GM20431 (cell line): ENCODE measurements around the gene SRBD1.

Experiments used
- in situ Hi-C: fragments of 300-500 bp; cut with MseI, MboI; formaldehyde crosslinking; loops from one replicate; pipeline ENCODE4 v1.15.0; 2020; ENCODE audit warnings: low sequenced_read_pairs; ENCODE audit not compliant: unreplicated experiment

The SRBD1 gene

DNA sequence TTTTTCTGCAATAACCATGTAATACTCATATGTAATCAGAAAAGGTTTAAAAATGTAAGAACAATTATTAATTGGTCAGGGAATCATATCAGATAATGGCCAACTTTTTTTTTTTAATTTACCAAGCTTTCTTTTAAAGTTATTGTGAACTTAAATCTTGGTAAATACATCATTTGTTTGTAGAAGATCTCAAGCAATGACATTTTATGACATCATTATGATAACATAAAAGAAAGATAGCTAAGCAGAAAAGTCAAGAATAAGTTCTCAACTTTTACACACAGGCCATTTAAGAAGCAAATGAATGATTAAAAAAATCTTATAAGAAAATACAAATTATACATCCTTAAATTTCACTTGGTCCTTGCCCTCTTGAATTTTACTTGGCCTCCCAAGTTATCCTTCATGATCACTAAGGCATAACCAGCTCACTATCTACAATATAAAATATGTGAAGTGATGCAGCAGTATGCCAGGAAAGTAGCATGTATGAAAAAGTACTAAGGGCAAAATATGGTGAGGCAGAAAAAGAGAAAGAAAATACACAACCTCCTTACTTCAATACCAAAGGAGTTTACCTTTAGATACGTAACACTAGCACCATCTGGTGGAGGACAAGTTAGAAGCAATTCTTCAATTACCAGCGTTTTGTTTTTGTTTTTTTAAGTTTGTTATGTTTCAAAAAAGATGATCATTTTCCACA, 116.6 kb downstream of the SRBD1 start:
- in situ Hi-C loops: loop anchor here (10.0 kb wide), 1 partner anchor 510 kb away; no protein-coding TSS in a partner anchor

DNA sequence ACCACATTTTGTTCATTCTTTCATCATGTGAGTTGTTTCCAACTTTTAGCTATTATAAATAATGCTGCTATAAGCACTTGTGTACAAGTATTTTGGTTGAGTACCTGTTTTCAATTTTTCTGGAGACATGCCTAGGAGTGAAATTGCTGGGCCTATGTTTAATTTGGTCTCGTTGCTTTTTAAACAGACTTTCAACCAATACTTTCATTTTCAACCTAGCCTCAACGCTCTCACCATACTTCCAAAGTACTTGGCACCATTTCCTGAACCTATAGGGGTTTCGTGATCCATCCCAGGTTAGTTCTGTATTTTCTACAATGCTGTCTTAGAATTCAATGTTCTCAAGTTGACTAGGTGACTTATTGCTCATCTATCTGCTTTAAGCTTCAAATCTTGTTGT, 126.1 kb downstream of the SRBD1 start:
- in situ Hi-C loops: no loop called here

DNA sequence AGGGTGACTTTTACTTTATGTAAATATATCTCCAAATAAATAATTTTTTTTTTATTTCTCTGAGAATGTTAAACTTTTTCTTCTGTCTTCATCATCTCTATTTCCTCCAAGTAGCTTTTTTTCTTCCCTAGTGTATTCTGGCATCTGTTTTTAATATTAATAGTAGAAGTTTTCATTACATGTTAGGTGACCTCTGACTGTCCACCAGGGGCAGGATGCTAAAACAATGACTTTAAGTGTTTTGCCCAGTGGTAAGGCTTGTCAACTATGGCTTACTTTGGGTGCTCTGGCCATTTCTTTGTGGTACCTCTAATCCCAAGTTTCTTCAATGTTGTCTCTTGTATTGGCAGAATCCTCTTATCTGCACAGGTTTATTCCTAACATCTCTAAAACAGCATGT, 127.1 kb downstream of the SRBD1 start:
- in situ Hi-C loops: no loop called here

DNA sequence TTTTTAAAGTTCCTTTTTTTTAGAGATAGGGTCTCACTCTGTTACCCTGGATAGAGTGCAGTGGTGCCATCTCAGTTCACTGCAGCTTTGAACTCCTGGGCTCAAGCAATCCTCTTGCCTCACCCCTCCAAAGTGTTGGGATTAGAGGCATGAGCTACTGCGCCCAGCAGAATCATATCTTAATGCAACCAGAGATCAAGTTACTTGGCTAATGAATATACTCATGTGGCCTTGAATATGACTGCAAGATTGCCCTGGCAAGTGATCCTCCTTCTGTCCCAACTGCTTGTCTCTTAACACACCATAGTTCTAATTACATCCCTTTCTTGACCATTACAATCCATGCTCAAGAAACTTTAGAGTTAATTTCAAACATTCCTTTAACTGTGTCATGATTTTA, 133.5 kb downstream of the SRBD1 start:
- in situ Hi-C loops: no loop called here

DNA sequence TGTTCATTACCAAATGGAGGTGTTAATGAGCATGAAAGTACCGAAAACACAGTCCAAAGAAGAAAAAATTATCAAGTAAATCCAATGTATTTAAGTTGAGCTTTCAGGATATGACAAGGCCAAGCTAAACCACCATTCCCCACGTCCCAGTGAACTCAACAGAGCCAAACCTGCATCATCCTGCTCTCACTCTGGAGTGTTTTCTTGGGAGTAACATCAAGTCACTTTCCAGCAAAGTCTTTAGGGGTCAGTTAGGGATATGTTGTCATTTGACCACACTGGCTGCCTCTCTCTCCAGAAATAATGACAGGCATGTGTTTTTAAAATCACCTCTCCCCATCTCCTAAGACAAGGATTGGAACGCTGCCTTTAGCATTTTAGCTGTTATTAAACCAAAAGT, 140.5 kb downstream of the SRBD1 start:
- in situ Hi-C loops: no loop called here

DNA sequence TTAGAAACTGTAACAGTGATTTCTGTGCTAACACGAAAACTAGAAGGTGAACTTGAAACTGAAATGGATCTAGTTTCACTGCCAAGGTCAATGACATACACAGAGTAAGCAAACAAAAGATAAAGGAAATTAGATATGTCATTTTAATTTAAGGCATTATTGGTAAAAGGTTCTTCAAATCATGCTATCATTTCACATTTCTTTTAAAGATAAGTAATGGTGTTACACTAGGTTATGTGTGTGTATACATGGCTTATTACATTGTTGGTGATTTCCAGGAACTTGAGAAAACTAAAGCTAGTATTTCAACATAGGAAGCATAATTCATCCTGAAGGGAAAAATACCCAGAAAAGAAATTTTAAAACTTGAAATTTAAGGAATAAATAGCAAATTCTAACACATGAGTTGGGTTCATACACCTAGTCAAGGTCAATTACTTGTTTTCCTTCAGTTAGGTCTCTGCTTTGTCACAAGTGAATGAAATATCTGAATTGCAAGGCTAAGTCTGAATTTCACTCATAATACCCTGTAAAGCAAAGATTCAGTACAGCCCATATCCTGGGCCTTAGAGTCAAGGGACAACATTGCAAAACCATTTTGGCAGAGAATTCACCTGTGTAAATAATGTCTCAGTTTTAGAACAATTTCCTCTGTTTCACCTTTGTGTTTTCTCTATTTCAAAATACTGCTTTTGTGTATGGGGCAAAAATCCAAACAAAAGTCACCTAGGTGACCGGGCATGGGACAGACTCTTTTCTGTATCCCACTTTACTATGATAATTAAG, 141.6 kb downstream of the SRBD1 start:
- in situ Hi-C loops: no loop called here

DNA sequence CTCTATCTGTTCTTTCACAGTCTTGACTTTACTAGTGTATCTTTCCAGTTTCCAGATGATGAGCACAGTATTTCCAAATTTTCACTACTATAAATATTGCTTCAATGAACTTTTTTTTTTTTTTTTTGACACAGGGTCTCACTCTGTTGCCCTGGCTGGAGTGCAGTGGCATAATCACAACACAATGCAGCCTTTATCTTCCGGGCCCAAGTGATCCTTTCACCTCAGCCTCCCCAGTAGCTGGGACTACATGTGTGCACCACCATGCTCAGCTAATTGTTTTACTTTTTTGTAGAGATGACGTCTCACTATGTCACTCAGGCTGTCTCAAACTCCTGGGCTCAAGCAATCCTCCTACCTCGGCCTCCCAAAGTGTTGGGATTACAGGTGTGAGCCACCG, 142.8 kb downstream of the SRBD1 start:
- in situ Hi-C loops: no loop called here

DNA sequence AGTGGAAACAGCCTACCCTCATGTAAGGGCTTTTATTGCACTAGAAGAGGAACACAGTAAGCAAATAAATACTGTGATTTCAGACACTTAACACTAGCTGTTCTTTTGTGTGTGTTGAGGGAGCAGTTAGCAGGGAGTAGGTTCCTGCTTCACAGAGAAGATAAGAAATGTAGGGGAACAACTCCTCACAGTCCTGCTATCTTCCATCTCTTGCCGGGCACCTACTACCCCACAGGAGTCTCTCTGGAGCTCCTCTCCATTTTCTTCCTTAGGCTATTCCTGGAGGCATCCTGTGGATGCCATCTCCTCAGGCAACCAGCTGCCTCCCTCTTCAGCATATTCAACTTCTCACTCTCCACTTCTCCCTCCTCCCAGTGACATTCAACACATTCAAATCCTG, 145.0 kb downstream of the SRBD1 start:
- in situ Hi-C loops: no loop called here

DNA sequence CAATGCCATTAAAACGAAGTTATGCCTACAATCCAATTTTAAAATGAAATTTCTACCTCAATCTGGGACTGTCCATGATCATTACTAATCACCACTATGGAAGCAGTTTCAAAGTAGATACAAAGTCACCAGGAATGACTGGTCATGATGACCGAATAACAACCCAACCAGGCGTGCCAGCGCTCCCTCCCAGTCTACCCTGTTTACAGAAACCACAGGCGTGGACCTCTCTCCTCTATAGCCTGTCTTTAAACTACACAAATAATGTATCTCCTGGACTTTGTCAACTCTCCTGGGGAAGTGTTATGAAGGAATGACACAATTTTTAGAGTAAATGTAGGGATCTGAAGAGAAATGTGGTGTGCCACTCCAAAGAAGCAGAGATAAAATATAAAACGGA, 150.2 kb downstream of the SRBD1 start:
- in situ Hi-C loops: no loop called here

DNA sequence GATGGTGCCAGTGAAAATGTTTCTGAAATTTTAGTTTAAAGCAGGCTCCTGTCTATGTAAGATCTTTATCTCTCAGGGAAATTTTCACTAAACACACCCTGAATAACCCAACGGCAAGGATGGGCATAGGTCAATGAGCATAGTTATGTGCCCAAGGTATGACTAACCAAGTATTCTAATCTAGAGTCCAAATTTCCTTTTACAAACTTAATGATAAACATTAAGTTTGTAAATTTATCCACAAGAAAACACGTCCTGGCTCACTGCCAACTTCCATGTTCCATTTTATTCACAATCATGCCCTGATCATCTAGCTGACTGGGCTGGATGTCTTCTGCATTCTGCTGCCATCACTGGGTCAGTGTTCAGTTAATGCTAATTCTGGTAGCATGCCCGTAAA, 151.2 kb downstream of the SRBD1 start:
- in situ Hi-C loops: no loop called here

DNA sequence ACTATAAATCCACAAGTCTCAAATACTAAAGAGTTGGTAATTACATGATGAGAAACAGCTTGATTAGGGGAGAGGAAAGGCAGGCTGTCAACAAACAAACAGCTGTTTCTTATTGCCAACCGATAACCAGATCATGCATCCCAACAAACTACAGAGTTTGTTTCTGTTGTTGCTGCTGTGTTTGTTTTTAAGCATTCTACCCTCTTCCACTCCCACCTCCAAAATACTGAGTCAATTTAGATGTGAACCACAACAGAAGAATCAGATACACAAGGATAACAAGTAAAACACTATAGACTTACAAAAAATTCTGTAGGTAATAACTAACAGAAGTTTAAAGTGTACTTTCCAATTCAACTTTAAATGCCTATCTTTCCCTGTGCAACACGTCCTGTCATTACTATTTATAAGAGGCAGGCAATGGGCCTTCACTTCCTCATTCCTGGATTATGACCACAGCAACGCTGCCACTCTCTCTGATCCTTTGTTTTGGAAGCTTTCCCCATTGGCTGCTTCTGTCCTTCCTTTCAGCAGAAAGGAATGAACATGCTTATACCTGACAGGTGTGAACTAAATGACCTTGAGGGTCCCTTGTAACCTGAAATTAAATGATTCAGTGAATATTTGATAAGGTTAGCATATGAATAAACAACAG, 152.0 kb downstream of the SRBD1 start:
- in situ Hi-C loops: no loop called here

DNA sequence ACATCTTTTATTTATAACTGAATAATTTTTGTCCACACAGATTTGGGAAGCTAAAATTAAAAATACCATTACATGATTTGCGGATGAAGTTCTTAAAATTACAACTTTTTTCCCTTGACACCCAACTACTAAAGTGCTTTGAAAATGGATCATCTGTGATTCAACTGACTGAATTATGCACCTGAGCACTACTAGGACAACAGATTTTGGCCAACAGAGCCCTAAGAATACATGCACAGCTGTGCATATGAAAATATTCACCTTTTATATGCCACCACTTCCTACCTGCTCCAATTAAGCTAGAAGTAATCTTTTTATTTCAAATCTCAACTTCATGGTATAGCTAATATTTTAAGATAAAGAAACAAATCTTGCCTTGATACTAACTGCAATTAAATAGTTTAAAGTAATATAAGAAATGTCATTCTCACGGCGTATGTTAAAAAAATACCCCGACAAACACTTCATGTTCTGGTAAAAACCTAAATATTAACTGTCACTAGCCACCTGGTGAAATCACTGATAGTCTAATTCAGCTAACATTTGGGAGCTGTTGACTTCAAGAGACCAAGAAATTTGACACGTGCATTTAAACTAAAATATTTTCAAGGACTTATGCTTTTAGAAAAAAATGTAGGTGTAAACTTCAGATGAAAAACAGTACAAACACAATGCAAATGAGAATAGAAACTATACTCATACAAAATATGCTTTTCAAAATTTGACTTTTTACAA, 153.7 kb downstream of the SRBD1 start:
- in situ Hi-C loops: no loop called here

DNA sequence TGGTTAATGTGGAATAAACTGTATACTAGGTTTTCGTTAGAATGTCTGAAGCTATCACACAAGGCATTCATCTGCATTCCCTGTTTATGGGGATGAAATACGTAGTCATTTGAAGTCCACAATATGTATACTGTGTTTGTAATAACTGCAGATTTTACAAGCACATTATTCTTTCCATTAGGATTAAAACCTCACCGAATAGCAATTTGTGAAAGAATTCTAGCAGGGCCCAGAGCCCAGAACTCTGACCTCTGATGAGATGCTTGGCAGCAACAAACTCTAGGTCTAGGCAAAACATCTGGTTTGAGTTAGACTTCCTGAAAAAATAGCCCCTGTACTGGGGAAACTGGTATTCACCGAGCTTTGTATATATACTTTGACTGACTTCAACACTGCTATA, 158.2 kb downstream of the SRBD1 start:
- in situ Hi-C loops: no loop called here

DNA sequence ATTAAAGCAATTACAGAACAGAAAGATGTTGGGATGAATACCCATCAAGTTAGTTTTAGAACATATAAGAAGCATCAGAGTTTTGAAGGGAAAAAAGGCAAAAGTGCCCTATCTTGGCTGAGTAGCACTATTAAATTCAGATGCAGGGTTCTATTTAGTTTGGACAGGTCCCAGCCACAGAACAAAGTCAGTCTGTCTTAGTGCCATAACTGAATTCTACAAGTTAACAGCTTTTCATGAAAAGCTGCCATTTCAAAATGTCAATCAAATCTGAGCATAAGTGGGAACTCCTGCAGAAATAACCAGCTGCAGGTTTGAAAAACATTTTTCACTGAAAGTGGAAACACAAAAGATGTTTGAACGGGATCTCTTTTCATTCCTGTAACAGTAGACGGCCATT, 160.4 kb downstream of the SRBD1 start:
- in situ Hi-C loops: no loop called here

DNA sequence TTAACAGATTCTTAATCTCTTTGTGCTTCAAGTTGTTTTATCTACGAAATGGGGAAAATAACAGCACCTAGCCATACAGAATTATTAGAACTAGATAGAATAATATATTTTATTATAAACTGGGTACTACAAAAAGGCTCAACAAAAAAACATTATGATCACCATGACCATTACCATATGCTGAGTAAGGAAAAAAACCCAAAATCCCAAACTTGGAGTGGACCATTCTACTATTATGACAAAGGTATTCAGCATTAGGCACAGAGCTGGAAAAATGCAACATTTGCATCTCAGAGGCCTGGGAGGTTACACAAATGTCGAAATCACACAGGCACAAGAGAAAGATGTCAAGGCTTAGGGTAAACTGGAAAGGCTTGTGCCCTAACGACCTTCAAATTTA, 162.8 kb downstream of the SRBD1 start:
- in situ Hi-C loops: no loop called here

DNA sequence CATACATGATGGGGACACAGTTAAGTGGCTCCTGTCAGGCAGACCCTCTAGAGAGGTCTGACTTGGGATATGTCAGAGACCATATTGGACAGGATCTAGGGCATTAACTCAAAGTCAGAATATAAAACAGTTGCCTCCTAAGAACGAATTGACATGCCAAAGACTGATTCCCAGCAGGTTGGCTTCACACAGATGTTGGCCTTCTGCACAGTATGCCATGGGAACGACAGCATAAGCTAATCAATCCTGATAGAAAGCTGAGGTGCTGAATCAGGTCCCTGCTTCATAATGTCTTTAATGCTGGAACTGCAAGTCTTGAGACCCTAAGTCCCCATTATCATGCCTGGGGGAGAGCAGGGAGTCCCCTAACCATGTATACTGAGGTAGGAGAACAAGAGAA, 165.1 kb downstream of the SRBD1 start:
- in situ Hi-C loops: no loop called here

DNA sequence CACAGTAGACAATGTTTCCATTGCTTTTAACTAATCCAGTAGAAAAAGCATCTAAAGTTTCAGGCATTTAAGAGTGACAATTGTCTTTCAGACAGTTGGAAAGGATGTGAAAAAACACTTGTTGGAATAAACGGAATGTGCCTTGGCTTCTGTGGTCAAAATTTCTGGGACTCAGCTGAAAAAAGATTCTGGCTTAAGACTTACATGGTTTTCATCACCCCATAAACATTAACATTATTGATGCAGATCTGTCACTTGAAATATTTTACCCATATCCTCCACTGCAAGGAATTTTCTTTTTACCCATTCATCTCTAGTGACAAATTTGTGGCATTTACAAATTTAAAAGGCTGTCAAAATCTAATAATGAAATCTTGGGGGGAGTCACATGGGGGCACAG, 166.0 kb downstream of the SRBD1 start:
- in situ Hi-C loops: no loop called here

DNA sequence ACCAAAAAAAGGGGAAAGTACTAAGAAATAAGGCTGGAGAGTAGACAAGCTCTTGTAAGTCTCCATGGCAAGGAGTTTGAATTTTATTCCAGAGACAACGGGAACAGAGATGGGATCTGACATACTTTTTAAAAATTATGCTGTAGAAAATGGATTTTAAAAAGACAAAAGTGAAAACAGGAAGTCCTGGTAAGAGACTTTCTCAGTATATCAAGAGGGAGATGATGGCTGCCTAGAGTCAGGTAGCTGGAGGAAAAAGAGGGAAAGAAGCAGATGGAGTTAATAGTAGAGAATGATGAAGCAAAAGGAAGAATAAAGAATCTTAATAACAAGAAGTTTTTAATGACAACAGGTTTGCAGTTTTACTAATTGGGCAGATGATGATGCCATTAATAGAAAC, 168.1 kb downstream of the SRBD1 start:
- in situ Hi-C loops: no loop called here

DNA sequence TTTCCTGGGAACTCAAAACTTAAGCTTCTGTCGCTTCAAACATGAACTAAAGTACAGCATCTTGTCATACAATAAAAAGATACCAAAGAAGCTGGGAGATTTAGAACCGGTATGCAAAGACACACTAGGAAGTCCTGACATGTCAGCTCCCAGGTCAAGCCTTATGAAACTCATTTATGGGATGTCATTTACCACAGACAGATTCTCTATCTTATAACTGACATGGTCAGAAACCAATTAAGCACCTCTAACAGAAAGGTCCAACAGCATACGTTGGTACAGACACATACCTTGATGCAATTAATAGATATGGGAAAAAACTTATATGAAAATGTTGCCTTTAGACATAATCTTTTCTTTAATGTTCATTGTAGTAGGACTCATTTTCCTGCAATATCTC, 169.0 kb downstream of the SRBD1 start:
- in situ Hi-C loops: no loop called here

DNA sequence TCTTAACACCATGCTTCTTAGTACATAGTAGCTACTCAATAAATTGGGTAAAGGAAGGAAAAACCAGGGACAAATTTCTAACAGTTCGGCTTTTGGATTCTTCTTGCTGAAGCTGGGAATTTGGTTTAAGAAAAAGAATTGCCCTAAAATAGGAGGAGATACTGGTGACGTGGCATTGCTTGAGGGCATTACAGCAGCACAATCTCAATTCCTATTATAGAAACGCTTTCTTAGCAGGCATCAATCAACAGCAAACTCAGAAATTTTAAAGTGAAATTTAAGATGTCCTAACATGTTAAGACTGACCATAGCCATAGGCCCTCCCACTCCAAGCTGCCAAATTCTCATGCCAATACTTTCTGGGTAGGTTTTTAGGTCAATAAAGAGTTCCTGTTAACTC, 169.5 kb downstream of the SRBD1 start:
- in situ Hi-C loops: no loop called here
